Measurements from ENCODE around the gene PLEKHA6. TPM values are rescaled to one million over a fixed set of nuclear protein-coding genes. Genes with fewer than 3 reads are reported as not detected.

Gene PLEKHA6
- total and polyA plus RNA-seq, 2 donors (not counting 1 experiment from before 2014, with no cell fraction given): 0.31 to 0.47 TPM

- CTCF ChIA-PET: no interaction called here
Observed at GRCh38 chr1:204325944-204326343, 33.8 kb downstream of the PLEKHA6 start.

GRCh38 chr1:204323887-204324286, 35.8 kb downstream of the PLEKHA6 start:
- intact Hi-C loops (cut with micrococcal nuclease): no loop called here
- Mint-ChIP-seq H3K4me3 (no peak overlapping the region), H3K9me3 (ENCODE audit: insufficient read depth) (no peaks in the 10 kb centered on the region), H3K27me3 (peaks cover 31% of the 10 kb centered on the region), H3K4me1 (no peaks in the 10 kb centered on the region), H3K27ac (no peak overlapping the region)
- DNase-seq: no peak
- Histone ChIP-seq H3K27me3 (replicated peaks in 1 of 4; ENCODE audit: control extremely low read depth in 1 of 4, control insufficient read depth in 3 of 4, insufficient read depth in 4 of 4, low read length in 3 of 4) (peaks cover 0 to 4% (median 0%) of the 10 kb centered on the region in 4 experiments), H3K9me3 (ENCODE audit: control extremely low read depth in 1 of 3, control insufficient read depth in 2 of 3, insufficient read depth in 1 of 3, low read length in 2 of 3) (no peaks in the 10 kb centered on the region), H3K36me3 (replicated peaks in 1 of 2; ENCODE audit: control extremely low read depth in 1 of 2, control insufficient read depth in 1 of 2, extremely low read depth in 1 of 2, insufficient read depth in 2 of 2, low read length in 1 of 2) (no peaks in the 10 kb centered on the region), H3K4me3 (ENCODE audit: control extremely low read depth in 1 of 5, extremely low read depth in 1 of 5, insufficient read depth in 1 of 5, low read depth in 2 of 5, low read length in 4 of 5) (no peak overlapping the region), H3K9ac (ENCODE audit: low read length) (no peak overlapping the region), H3K79me2 (ENCODE audit: control insufficient read depth, insufficient read depth, low read length) (no peaks in the 10 kb centered on the region), H3K4me1 (ENCODE audit: control insufficient read depth in 2 of 2, insufficient read depth in 2 of 2, low read length in 2 of 2) (no peaks in the 10 kb centered on the region), H3K4me2 (replicated peaks; ENCODE audit: low read depth, low read length, poor library complexity, severe bottlenecking) (no peak overlapping the region), H2AFZ (ENCODE audit: insufficient read depth, low read depth, low read length, poor library complexity, severe bottlenecking) (no peak overlapping the region), H3K27ac (ENCODE audit: low read length in 2 of 2) (no peak overlapping the region), H4K20me1 (ENCODE audit: control insufficient read depth, insufficient read depth, low read length, poor library complexity, severe bottlenecking) (no peaks in the 10 kb centered on the region)
- ChIA-PET CTCF (no interaction called here), POLR2A (no interaction called here)
- 58% methylated on average over 2 of the region's 2 CpGs for WGBS (ENCODE audit: insufficient coverage)
- ATAC-seq (ENCODE audit: low read depth): no peak
- TF ChIP-seq EZH2 (IDR thresholded peaks at IDR 0.05; ENCODE audit: borderline replicate concordance, insufficient read depth, low read depth, low read length, poor library complexity, severe bottlenecking) (no peak), CTCF (IDR thresholded peaks at IDR 0.05) (no peak)

More at GRCh38 chr1:204325944-204326343, 33.8 kb downstream of the PLEKHA6 start:
- Histone ChIP-seq H3K4me1 (ENCODE audit: control insufficient read depth in 2 of 2, insufficient read depth in 2 of 2, low read length in 2 of 2) (no peaks in the 10 kb centered on the region), H3K36me3 (replicated peaks in 1 of 2; ENCODE audit: control extremely low read depth in 1 of 2, control insufficient read depth in 1 of 2, extremely low read depth in 1 of 2, insufficient read depth in 2 of 2, low read length in 1 of 2) (no peaks in the 10 kb centered on the region), H2AFZ (ENCODE audit: insufficient read depth, low read depth, low read length, poor library complexity, severe bottlenecking) (no peak overlapping the region), H3K4me2 (replicated peaks; ENCODE audit: low read depth, low read length, poor library complexity, severe bottlenecking) (no peak overlapping the region), H3K27me3 (replicated peaks in 1 of 4; ENCODE audit: control extremely low read depth in 1 of 4, control insufficient read depth in 3 of 4, insufficient read depth in 4 of 4, low read length in 3 of 4) (peaks cover 0 to 4% (median 0%) of the 10 kb centered on the region in 4 experiments), H3K9me3 (ENCODE audit: control extremely low read depth in 1 of 3, control insufficient read depth in 2 of 3, insufficient read depth in 1 of 3, low read length in 2 of 3) (no peaks in the 10 kb centered on the region), H4K20me1 (ENCODE audit: control insufficient read depth, insufficient read depth, low read length, poor library complexity, severe bottlenecking) (no peaks in the 10 kb centered on the region), H3K27ac (ENCODE audit: low read length in 2 of 2) (no peak overlapping the region), H3K9ac (ENCODE audit: low read length) (no peak overlapping the region), H3K4me3 (ENCODE audit: control extremely low read depth in 1 of 5, extremely low read depth in 1 of 5, insufficient read depth in 1 of 5, low read depth in 2 of 5, low read length in 4 of 5) (no peak overlapping the region), H3K79me2 (ENCODE audit: control insufficient read depth, insufficient read depth, low read length) (no peaks in the 10 kb centered on the region)
- Mint-ChIP-seq H3K9me3 (ENCODE audit: insufficient read depth) (no peaks in the 10 kb centered on the region), H3K27me3 (peaks cover 28% of the 10 kb centered on the region), H3K27ac (no peak overlapping the region), H3K4me3 (no peak overlapping the region), H3K4me1 (no peaks in the 10 kb centered on the region)
- 85% methylated on average over 5 of the region's 5 CpGs for WGBS (ENCODE audit: insufficient coverage)
- DNase-seq (no peak), ATAC-seq (ENCODE audit: low read depth) (no peak)
- POLR2A ChIA-PET: no interaction called here
- TF ChIP-seq CTCF (IDR thresholded peaks at IDR 0.05): no peak
- TF ChIP-seq EZH2 (IDR thresholded peaks at IDR 0.05; ENCODE audit: borderline replicate concordance, insufficient read depth, low read depth, low read length, poor library complexity, severe bottlenecking): no peak
- intact Hi-C loops (cut with micrococcal nuclease): no loop called here
